GM18873 (cell line): ENCODE measurements around the gene ANO6.
"Not testable (repeated sequence)": the region's sequence is repeated elsewhere in the genome, so short reads cannot be mapped to it uniquely, and the experiment has no call there.

Source experiments
- ATAC-seq: cut with Tn5 transposase; IDR thresholded peaks from one replicate; pipeline ENCODE4 v1.9.1; 2021; ENCODE audit warnings: mild to moderate bottlenecking, moderate library complexity, moderate number of reproducible peaks; ENCODE audit not compliant: unreplicated experiment, low FRiP score

The ANO6 gene

GRCh38 chr12:45389426-45389825 lies 173.5 kb downstream of the ANO6 start:
- ATAC-seq: no peak

- ATAC-seq: not testable (repeated sequence)
These were observed 181.6 kb downstream of the ANO6 start for GRCh38 chr12:45397499-45397898.

- no peak for ATAC-seq
These were observed 182.7 kb downstream of the ANO6 start for GRCh38 chr12:45398552-45398951.

- no peak for ATAC-seq
These were observed 185.1 kb downstream of the ANO6 start for GRCh38 chr12:45400991-45401390.

GRCh38 chr12:45402288-45402687 lies 186.4 kb downstream of the ANO6 start:
- ATAC-seq: no peak

- no peak for ATAC-seq
These were observed 191.3 kb downstream of the ANO6 start for GRCh38 chr12:45406988-45407850.

- ATAC-seq: no peak
These were observed 192.3 kb downstream of the ANO6 start for GRCh38 chr12:45407981-45408728.

DNA sequence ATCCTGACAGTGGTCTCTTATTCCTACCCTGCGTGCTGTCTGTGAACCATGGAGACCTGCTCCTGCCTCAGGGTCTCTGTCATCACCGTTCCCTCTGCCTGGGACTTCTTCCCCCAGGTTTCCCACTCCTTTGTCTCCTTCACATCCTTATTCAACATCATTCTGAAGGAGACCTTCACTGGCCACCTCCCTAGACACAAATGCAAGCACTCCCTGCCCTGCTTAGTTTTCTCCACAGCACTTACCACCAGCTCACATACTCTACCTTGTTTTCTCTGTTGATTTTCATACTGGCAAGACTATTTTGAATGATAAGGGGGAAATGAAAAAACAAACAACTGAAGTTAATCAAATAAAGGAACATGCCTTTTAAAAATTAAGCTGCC lies 192.8 kb downstream of the ANO6 start:
- ATAC-seq: no peak

- no peak for ATAC-seq
These were observed 194.1 kb downstream of the ANO6 start for GRCh38 chr12:45409966-45410365.

GRCh38 chr12:45411626-45412025 lies 195.7 kb downstream of the ANO6 start:
- ATAC-seq: no peak

DNA sequence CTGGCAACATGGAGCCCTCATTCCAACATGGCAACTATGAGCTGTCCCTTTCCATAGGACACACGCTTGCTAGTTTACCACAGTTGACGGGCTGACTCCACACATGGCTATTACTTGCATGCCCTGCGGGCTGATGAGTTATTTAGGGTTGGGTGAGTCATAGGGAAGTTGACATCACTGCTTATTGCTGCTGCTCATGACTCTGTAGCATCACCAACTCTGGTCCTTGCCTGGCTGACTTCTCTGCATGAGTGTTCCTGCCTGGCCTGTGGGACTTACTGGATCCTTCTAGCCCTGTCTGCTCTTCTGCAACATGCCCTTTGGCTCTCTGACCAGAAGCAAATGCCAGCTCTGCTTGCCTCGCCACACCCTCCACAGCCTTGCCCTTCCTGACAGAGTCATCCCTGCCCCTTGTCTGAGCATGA lies 199.5 kb downstream of the ANO6 start:
- ATAC-seq: peak; percentile 93

GRCh38 chr12:45416126-45416525 lies 200.2 kb downstream of the ANO6 start:
- no peak for ATAC-seq

- no peak for ATAC-seq
These were observed 202.6 kb downstream of the ANO6 start for GRCh38 chr12:45418520-45418919.

DNA sequence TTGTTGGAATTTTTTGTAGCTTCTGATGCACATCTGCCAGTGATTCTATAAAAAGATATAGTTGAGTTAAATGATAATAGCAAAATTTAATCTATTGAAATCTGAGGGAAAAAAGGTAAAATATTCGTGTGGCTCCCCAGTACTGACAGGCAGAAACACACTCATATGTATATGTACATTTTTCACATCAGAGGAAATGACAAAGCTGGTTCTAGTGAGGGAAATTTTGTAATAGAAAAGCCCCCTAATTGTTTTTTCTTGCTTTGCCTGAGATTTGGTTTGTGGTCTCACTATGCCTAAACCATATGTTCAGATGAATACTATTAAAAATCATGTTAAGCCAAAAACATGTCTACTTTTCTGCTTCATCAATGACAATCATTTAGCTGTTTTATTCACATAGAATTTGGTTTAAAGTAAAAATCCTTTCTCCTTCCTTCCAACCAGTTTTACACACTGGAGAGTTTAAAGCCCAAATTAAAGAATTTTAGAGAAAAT lies 203.5 kb downstream of the ANO6 start:
- ATAC-seq: no peak

GRCh38 chr12:45421736-45422135 lies 205.8 kb downstream of the ANO6 start:
- ATAC-seq: no peak

GRCh38 chr12:45423931-45424330 lies 208.0 kb downstream of the ANO6 start:
- no peak for ATAC-seq

DNA sequence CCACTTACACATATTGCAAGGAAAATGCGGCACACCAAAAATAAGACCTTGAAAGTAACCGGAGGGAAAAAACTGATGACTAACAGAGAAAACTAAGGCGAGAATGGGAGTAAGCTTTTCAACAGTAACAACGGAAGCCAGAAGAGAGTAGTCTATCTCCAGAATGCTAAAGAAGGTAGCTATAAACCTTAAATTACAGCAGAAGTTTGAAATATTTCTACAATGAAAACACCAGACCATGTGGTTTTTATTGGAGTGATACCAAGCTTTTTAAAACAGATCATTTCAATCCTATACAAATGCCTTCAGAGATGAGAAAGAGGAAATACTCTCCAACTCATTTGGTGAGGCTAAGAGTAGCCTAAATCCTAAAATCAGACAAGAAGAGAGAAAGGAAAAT lies 209.5 kb downstream of the ANO6 start:
- ATAC-seq: no peak

GRCh38 chr12:45426294-45426693 lies 210.4 kb downstream of the ANO6 start:
- no peak for ATAC-seq

- no peak for ATAC-seq
These were observed 211.1 kb downstream of the ANO6 start for GRCh38 chr12:45427042-45427441.

DNA sequence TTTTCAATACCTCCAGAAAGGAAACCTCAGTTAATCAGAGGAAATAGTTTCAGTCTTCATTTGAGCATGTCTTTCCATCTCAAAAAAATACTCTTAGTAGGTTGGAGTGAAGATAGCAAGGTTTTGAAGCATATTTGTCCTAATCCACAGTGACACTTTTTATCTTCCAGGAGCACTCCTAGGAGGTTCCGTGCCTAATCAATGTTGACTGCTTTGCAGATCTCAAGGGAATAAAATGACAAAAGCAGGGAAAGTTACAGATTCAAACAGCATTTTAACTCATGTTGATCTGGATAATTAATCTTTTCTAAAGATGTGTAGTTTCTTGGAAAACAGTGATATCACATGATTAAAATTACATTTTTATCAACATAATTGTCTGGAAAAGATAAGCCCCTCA lies 213.9 kb downstream of the ANO6 start:
- no peak for ATAC-seq

DNA sequence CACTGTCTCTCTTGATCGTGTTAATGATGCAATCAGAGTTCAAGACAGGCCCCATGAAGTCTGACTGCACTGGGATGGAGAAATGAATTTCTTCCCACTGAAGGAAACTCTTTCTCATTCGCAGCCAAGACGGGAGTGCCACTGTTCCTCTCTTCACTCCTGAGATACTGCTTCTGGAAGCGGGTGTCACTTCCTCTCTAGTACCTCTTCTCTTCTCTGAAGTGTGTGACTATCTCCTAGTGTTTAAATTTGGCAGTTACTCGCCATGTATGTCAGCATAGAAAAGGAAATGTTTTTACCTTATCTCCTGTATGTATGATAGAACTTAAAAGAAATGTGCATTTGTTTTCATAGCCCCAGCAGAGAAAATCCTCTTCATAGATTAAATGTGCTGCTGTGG lies 215.2 kb downstream of the ANO6 start:
- ATAC-seq: no peak

DNA sequence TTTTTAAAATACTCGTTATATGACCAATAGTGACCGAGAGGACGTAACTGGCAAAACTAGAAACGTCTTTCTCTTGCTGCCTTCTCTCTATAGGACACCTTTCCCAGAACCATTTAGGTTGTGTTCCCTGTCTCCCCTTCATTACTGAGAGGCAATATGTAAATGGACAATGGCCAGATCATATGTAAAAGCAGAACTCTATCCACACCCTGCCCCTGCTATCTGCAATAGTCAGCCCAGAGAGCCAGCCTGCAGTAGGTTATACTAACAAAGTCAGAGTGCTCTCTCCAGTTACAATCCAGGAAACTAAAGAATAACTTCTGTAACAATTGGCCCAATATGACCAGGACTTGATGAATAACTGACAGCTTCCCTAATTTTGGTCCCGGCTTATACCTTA lies 216.8 kb downstream of the ANO6 start:
- ATAC-seq: no peak
